Fibroblast of pulmonary artery (primary cell): ENCODE measurements around the gene PFN1.
"Not testable (repeated sequence)": the region's sequence is repeated elsewhere in the genome, so short reads cannot be mapped to it uniquely, and the experiment has no call there.

ENCODE experiments used
- DNase-seq: peaks from one replicate; pipeline ENCODE4 v3.0.0-alpha.2; 2010; ENCODE audit warnings: low read depth
- H3K4me3 ChIP-seq: replicated peaks from 2 replicates; pipeline ENCODE4 v1.5.1; 2011; ENCODE audit warnings: low read depth, mild to moderate bottlenecking, control low read depth, low read length, moderate library complexity
- TF ChIP-seq, protein P1 (sequence below): IDR thresholded peaks from 2 replicates; pipeline ENCODE4 v1.5.1; 2011; ENCODE audit warnings: mild to moderate bottlenecking, control low read depth, low read length, inconsistent platforms; ENCODE audit errors: missing control alignments

The PFN1 gene

DNA sequence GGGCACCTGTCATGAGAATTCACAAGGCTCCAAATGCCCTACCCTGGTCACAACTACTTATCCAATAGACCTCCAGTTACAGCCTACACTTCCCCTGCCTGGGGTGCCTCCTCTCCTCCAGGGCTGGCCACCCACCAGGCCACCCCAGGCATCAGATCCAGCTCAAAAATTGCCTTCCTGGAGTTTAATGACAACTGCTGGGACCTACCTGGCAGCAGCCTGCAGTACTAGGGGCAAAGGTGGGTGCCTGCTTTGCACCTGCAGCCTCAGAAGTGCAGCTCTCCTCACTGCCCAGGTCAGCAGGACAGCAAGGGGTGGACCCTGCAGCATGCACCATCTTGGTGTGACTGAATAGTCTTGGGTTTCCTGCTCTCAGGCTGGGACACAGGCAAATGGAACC lies 12.7 kb downstream of the PFN1 start:
- no peak for DNase-seq
- TF ChIP-seq, protein P1, sequence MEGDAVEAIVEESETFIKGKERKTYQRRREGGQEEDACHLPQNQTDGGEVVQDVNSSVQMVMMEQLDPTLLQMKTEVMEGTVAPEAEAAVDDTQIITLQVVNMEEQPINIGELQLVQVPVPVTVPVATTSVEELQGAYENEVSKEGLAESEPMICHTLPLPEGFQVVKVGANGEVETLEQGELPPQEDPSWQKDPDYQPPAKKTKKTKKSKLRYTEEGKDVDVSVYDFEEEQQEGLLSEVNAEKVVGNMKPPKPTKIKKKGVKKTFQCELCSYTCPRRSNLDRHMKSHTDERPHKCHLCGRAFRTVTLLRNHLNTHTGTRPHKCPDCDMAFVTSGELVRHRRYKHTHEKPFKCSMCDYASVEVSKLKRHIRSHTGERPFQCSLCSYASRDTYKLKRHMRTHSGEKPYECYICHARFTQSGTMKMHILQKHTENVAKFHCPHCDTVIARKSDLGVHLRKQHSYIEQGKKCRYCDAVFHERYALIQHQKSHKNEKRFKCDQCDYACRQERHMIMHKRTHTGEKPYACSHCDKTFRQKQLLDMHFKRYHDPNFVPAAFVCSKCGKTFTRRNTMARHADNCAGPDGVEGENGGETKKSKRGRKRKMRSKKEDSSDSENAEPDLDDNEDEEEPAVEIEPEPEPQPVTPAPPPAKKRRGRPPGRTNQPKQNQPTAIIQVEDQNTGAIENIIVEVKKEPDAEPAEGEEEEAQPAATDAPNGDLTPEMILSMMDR = no peak
- H3K4me3 ChIP-seq = no peak overlapping the region

DNA sequence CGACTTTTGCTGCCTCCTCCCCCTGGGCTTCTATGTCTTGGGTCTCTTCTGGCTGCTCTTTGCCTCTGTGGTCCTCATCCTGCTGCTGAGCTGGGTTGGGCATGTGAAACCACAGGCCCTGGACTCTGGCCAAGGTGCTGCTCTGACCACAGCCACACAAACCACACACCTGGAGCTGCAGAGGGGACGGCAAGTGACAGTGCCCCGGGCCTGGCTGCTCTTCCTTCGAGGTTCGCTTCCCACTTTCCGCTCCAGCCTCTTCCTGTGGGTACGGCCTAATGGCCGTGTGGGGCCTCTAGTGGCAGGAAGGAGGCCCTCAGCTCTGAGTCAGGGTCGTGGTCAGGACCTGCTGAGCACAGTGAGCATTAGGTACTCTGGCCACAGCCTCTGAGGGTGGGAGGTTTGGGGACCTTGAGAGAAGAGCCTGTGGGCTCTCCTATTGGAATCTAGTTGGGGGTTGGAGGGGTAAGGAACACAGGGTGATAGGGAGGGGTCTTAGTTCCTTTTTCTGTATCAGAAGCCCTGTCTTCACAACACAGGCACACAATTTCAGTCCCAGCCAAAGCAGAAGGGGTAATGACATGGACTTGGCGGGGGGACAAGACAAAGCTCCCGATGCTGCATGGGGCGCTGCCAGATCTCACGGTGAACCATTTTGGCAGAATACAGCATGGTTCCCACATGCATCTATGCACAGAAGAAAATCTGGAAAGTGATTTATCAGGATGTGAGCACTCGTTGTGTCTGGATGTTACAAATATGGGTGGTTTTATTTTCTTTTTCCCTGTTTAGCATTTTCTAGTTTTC lies 14.0 kb downstream of the PFN1 start:
- peak; percentile 38 for DNase-seq
- H3K4me3 ChIP-seq = no peak overlapping the region

DNA sequence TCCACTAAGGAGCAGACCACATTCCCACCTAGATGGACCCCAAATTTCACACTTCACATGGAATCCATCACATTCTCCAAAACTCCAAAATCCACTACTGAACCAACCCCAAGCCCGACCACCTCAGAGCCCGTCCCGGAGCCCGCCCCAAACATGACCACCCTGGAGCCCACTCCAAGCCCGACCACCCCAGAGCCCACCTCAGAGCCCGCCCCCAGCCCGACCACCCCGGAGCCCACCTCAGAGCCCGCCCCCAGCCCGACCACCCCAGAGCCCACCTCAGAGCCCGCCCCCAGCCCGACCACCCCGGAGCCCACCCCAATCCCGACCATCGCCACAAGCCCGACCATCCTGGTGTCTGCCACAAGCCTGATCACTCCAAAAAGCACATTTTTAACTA lies 14.7 kb downstream of the PFN1 start:
- TF ChIP-seq, protein P1 = no peak
- no peak overlapping the region for H3K4me3 ChIP-seq

More for the DNA sequence above, 14.0 kb downstream of the PFN1 start:
- TF ChIP-seq, protein P1 = peak; percentile 36

DNA sequence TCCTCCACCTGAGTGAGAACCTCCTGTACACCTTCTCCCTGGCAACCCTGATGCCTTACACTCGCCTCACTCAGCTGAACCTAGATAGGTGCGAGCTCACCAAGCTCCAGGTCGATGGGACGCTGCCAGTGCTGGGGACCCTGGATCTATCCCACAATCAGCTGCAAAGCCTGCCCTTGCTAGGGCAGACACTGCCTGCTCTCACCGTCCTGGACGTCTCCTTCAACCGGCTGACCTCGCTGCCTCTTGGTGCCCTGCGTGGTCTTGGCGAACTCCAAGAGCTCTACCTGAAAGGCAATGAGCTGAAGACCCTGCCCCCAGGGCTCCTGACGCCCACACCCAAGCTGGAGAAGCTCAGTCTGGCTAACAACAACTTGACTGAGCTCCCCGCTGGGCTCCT lies 15.6 kb downstream of the PFN1 start:
- no peak for DNase-seq
- no peak overlapping the region for H3K4me3 ChIP-seq
- TF ChIP-seq, protein P1 = no peak

More for the DNA sequence above, 14.7 kb downstream of the PFN1 start:
- no peak for DNase-seq

DNA sequence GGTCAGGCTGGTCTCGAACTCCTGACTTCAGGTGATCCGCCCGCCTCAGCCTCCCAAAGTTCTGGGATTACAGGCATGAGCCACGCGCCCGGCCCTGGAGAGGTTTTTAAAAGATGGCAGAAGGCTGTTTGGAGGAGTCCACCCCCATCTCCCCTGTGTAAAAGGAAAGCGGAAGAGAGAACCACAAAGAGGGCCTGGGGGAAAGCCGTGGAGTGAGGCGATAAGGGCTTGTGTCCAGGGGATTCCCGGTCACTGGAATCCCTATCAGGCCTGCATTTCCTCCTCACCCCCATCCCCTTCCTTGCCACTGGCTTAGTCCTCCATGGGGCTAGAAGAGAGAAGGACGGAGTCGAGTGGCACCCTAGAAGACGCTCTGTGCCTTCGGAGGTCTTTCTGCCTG lies 16.4 kb downstream of the PFN1 start, which contains the start of gene GP1BA:
Gene GP1BA, plus strand, starts transcription at position 315 of the 400 bp plus-strand sequence. CDS start 328 bp downstream, outside the sequence.
- TF ChIP-seq, protein P1 = no peak
- DNase-seq = no peak

DNA sequence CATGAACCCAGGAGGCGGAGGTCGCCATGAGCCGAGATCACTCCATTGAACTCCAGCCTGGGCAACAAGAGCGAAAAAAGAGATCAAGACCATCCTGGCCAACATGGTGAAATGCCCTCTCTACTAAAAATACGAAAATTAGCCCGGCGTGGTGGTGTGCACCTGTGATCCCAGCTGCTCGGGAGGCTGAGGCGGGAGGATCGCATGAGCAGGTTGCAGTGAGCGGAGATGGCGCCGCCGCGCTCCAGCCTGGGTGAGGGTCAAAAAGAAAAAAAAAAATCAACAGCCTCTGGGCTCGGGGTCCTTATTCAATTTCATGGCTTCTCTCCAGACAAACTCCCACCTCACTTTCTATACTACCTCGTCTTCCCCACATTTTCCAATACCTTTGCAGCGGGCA lies 19.4 kb downstream of the PFN1 start:
- TF ChIP-seq, protein P1 = no peak
- DNase-seq = no peak
- H3K4me3 ChIP-seq = no peak overlapping the region

More for the DNA sequence above, 16.4 kb downstream of the PFN1 start, which contains the start of gene GP1BA:
- no peak within 1 kb of the TSS for H3K4me3 ChIP-seq

DNA sequence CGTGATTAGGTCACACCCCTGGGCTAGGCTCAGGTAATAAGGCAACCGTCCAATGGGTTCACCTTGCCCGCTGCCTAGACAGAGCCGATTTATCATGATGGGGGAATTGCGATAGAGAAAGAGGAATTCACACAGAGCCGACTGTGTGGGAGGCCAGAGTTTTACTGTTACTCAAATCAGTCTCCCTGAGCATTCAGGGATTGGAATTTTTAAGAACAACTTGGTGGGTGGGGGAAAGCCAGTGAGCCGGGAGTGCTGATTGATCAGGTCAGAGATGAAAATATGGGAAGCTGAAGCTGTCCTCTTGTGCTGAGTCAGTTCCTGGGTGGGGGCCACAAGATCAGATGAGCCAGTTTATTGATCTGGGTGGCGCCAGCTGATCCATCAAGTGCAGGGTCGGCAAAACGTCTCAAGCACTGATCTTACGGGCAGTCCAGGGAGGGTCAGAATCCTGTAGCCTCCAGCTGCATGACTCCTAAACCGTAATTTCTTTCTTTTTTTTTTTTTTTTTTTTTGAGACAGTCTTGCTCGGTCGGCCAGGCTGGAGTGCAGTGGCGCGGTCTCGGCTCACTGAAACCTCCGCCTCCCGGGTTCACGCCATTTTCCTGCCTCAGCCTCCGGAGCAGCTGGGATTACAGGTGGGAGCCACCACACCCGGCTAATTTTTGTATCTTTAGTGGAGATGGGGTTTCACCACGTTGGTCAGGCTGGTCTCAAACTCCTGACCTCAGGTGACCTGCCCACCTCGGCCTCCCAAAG lies 21.6 kb downstream of the PFN1 start:
- not testable (repeated sequence) for H3K4me3 ChIP-seq, DNase-seq
